ENCODE measurements around the gene ART3. TPM values are rescaled to one million over a fixed set of nuclear protein-coding genes. Genes with fewer than 3 reads are reported as not detected.

ART3 gene
- total and polyA plus RNA-seq, 9 of the 15 experiments (the other 6 are each of a cell fraction or from before 2014, with no cell fraction given): 0.69 to 1.4 (median 1.1) TPM; not detected in 1

DNA sequence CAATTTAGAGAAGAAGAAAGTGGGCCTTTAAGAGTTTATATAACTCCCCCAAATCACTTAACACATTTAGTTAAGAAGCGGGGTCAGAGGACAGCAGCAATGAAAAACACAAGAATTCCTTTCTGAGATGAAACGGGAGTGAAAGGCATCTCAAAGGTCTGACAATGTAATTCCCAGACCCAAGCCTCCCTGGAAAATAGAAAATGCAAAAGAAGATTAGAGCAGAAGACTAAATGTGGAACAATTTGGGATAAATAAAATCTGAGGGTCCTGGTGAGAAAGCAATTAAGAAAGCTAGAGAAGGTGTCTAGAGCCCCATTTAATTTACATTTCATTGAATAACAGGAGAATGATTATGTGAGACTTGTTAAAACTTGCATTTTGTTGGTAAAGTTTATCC is 19.1 kb upstream of the ART3 start:
- no peak overlapping the region for H3K27ac ChIP-seq (ENCODE audit: extremely low read depth, low read depth, low read length)
- H3K9me3 ChIP-seq (replicated peaks; ENCODE audit: control insufficient read depth, insufficient read depth, low read depth, low read length): no peaks in the 10 kb centered on the region
- intact Hi-C loops (cut with micrococcal nuclease) (no loop called here), in situ Hi-C loops (cut with MboI) (no loop called here)
- no peaks in the 10 kb centered on the region for H3K9me1 ChIP-seq (ENCODE audit: control insufficient read depth, insufficient read depth, low read length)
- H3K79me2 ChIP-seq (ENCODE audit: control insufficient read depth, insufficient read depth, low read length): no peaks in the 10 kb centered on the region
- H3K4me2 ChIP-seq (ENCODE audit: insufficient read depth, low read length): no peak overlapping the region
- WGBS (ENCODE audit: insufficient coverage, low coverage, missing lambda C conversion rate): 15% methylated on average over 2 of the region's 2 CpGs
- ATAC-seq: no peak
- H4K20me1 ChIP-seq (replicated peaks; ENCODE audit: control insufficient read depth, insufficient read depth, low read length): no peaks in the 10 kb centered on the region
- TF ChIP-seq E2F3 (CRISPR knock-in tag; IDR thresholded peaks at IDR 0.05) (no peak), RAD21 (CRISPR knock-in tag; conservative IDR thresholded peaks at IDR 0.05 in 1 of 2, IDR thresholded peaks at IDR 0.05 in 1 of 2) (no peak), ZNF408 (CRISPR knock-in tag; IDR thresholded peaks at IDR 0.05; ENCODE audit: low read depth) (no peak), ATF7 (IDR thresholded peaks at IDR 0.05) (no peak), ZNF583 (CRISPR knock-in tag; IDR thresholded peaks at IDR 0.05) (no peak), ZNF140 (CRISPR knock-in tag; IDR thresholded peaks at IDR 0.05) (no peak), POLR2A (conservative IDR thresholded peaks at IDR 0.05) (no peak), ZFP36 (IDR thresholded peaks at IDR 0.05; ENCODE audit: low read depth, low read length, partially characterized antibody) (no peak), NCOA4 (IDR thresholded peaks at IDR 0.05; ENCODE audit: partially characterized antibody) (no peak), KLF13 (tag; IDR thresholded peaks at IDR 0.05; ENCODE audit: borderline replicate concordance, low read depth) (no peak), ZNF217 (CRISPR knock-in tag; IDR thresholded peaks at IDR 0.05) (no peak)
- TF ChIP-seq, protein P1, sequence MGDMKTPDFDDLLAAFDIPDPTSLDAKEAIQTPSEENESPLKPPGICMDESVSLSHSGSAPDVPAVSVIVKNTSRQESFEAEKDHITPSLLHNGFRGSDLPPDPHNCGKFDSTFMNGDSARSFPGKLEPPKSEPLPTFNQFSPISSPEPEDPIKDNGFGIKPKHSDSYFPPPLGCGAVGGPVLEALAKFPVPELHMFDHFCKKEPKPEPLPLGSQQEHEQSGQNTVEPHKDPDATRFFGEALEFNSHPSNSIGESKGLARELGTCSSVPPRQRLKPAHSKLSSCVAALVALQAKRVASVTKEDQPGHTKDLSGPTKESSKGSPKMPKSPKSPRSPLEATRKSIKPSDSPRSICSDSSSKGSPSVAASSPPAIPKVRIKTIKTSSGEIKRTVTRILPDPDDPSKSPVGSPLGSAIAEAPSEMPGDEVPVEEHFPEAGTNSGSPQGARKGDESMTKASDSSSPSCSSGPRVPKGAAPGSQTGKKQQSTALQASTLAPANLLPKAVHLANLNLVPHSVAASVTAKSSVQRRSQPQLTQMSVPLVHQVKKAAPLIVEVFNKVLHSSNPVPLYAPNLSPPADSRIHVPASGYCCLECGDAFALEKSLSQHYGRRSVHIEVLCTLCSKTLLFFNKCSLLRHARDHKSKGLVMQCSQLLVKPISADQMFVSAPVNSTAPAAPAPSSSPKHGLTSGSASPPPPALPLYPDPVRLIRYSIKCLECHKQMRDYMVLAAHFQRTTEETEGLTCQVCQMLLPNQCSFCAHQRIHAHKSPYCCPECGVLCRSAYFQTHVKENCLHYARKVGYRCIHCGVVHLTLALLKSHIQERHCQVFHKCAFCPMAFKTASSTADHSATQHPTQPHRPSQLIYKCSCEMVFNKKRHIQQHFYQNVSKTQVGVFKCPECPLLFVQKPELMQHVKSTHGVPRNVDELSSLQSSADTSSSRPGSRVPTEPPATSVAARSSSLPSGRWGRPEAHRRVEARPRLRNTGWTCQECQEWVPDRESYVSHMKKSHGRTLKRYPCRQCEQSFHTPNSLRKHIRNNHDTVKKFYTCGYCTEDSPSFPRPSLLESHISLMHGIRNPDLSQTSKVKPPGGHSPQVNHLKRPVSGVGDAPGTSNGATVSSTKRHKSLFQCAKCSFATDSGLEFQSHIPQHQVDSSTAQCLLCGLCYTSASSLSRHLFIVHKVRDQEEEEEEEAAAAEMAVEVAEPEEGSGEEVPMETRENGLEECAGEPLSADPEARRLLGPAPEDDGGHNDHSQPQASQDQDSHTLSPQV (IDR thresholded peaks at IDR 0.05): no peak
- H3K4me3 ChIP-seq: no peak overlapping the region
- DNase-seq (ENCODE audit: extremely low read depth in 1 of 4, low spot score in 3 of 4): no peak
- no TSS peak for BruUV-seq (replicated peaks)
- peaks cover 0 to 2% of the 10 kb centered on the region in 2 experiments; a peak in 1 of 5 replicates for H3K27me3 ChIP-seq (ENCODE audit: control insufficient read depth in 2 of 2, insufficient read depth in 2 of 2, low read length in 2 of 2)
- ChIA-PET POLR2A (interaction anchor here (0.7 kb wide), 1 partner anchor 46 kb away, joined by 3 read pairs; no protein-coding TSS in a partner anchor), CTCF (ENCODE audit: low intra/inter-chr PET ratio) (no interaction called here)
- H3K9ac ChIP-seq (ENCODE audit: insufficient read depth in 1 of 2, low read depth in 2 of 2, low read length in 2 of 2): no peak overlapping the region
- FAIRE-seq: no peak
- H2AFZ ChIP-seq (ENCODE audit: low read depth, low read length): no peak overlapping the region
- H3K36me3 ChIP-seq (ENCODE audit: control insufficient read depth, insufficient read depth, low read length): no peaks in the 10 kb centered on the region
- peaks cover 0 to 4% of the 10 kb centered on the region in 2 experiments; a peak in 1 of 5 replicates for H3K4me1 ChIP-seq (replicated peaks in 1 of 2; ENCODE audit: control insufficient read depth in 2 of 2, insufficient read depth in 2 of 2, low read length in 2 of 2)
